Lung (tissue), 12 donors: ENCODE results near the gene NFAM1. TPM values are rescaled to one million over a fixed set of nuclear protein-coding genes. Genes with fewer than 3 reads are reported as not detected.

Source experiments
- ATAC-seq: fragments of 200-7000 bp; cut with Tn5 transposase; one replicate; pipeline ENCODE4 v1.9.1; 2020; ENCODE audit warnings: moderate number of reproducible peaks; ENCODE audit not compliant: insufficient read depth, low FRiP score
- DNase-seq, 3 donors: peaks; one replicate each; pipeline ENCODE4 v3.0.0-alpha.2; 2013 to 2017
- H3K27ac ChIP-seq, 2 donors: one replicate each; pipeline ENCODE4 v1.5.1; 2013; ENCODE audit warnings: mild to moderate bottlenecking in 2 of 2, moderate library complexity in 2 of 2, control low read depth in 1 of 2, inconsistent platforms in 1 of 2, low read depth in 1 of 2, low read length in 1 of 2
- H3K27me3 ChIP-seq, 3 donors: one replicate each; pipeline ENCODE4 v1.5.1; 2013; ENCODE audit warnings: low read length in 2 of 3; ENCODE audit not compliant: control insufficient read depth in 3 of 3, insufficient read depth in 3 of 3
- H3K36me3 ChIP-seq, 4 donors: one replicate each; pipeline ENCODE4 v1.5.1; 2013; ENCODE audit warnings: low read length in 4 of 4, mild to moderate bottlenecking in 1 of 4, moderate library complexity in 1 of 4; ENCODE audit not compliant: control insufficient read depth in 4 of 4, insufficient read depth in 4 of 4
- H3K4me1 ChIP-seq, 5 donors: one replicate each; pipeline ENCODE4 v1.5.1; 2013; ENCODE audit warnings: low read length in 5 of 5, mild to moderate bottlenecking in 2 of 5, moderate library complexity in 1 of 5; ENCODE audit not compliant: control insufficient read depth in 5 of 5, insufficient read depth in 5 of 5
- H3K4me3 ChIP-seq: one replicate; pipeline ENCODE4 v1.5.1; 2013; ENCODE audit warnings: mild to moderate bottlenecking, control low read depth, moderate library complexity
- H3K9ac ChIP-seq, 2 donors: one replicate each; pipeline ENCODE4 v1.5.1; 2013; ENCODE audit warnings: low read length in 2 of 2, control low read depth in 1 of 2; ENCODE audit not compliant: insufficient read depth in 1 of 2
- H3K9me3 ChIP-seq, 4 donors: one replicate each; pipeline ENCODE4 v1.5.1; 2013; ENCODE audit warnings: low read length in 3 of 4, mild to moderate bottlenecking in 1 of 4, moderate library complexity in 1 of 4; ENCODE audit not compliant: control insufficient read depth in 4 of 4, insufficient read depth in 3 of 4
- WGBS, 2 donors: extraction: QIAGEN DNeasy Blood & Tissue Kit; methylation state at CpG; one replicate each; pipeline ENCODE4 v1.1.7; 2013; 5-methylcytosine and 5-hydroxymethylcytosine counted together
- polyA plus RNA-seq, 2 donors: library from polyadenylated mRNA; stranded (reverse); fragments of 200-250 nt; gene quantifications; one replicate each; pipeline ENCODE4 v1.2.1, GENCODE V29; 2013
- total RNA-seq, 2 donors: library from RNA; depleted of rRNA in 1 of 2; stranded (reverse); fragments of >200 nt in 1 of 2; gene quantifications; one replicate each; pipeline ENCODE4 v1.2.1, GENCODE V29; 2014 to 2021
- TF ChIP-seq, protein P1 (sequence below): IDR thresholded peaks from 2 replicates; pipeline ENCODE4 v1.5.1; 2012; ENCODE audit warnings: mild to moderate bottlenecking; ENCODE audit errors: control extremely low read depth, extremely low read depth
- donor health status: control.
- donor health status: control.
- donor health status: Bipolar disorder and iron deficiency.
- donor health status: healthy.
- donor health status: DM: yes; HTN: yes; CAD: no.

NFAM1 gene
- total and polyA plus RNA-seq, 4 donors: 2.2 to 24.6 (median 9.0) TPM

DNA sequence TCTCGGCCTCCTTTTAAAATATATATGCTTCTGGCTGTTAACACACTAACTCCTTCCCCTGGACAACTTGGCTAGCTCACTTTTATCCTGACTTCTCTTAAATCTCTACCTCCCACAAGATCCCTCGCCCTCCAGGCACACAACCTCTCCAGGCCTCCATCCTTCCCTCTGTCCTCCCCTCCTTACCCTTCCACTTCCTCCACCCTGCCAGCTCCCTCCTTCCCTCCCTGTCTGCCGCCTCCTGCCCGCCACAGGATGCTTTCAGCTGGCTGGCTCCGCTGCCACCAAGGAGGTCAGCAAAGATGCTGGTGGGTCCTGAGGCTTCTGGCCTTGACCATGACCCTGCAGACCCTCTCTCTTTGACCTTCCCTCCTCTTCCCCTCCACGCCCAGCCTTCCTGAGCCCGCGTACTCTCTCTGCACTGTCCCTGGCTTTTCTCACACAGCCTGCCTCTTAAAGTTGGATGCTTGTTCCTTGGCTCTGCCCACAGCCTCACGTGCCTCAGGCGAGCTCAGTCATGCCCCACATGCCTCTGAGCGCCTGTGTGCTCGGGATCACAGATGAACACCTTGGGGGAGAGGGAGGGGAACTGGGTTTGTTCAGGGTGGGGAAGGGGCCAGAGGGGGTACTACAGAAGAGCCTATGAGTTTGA lies 6.7 kb downstream of the NFAM1 start:
- no peak overlapping the region for H3K9ac ChIP-seq
- no peaks in the 10 kb centered on the region for H3K36me3 ChIP-seq
- peaks cover 0 to under 1% (median 0%) of the 10 kb centered on the region in 5 donors for H3K4me1 ChIP-seq
- ATAC-seq (no peak), DNase-seq (no peak)
- H3K4me3 ChIP-seq: no peak overlapping the region
- TF ChIP-seq, protein P1, sequence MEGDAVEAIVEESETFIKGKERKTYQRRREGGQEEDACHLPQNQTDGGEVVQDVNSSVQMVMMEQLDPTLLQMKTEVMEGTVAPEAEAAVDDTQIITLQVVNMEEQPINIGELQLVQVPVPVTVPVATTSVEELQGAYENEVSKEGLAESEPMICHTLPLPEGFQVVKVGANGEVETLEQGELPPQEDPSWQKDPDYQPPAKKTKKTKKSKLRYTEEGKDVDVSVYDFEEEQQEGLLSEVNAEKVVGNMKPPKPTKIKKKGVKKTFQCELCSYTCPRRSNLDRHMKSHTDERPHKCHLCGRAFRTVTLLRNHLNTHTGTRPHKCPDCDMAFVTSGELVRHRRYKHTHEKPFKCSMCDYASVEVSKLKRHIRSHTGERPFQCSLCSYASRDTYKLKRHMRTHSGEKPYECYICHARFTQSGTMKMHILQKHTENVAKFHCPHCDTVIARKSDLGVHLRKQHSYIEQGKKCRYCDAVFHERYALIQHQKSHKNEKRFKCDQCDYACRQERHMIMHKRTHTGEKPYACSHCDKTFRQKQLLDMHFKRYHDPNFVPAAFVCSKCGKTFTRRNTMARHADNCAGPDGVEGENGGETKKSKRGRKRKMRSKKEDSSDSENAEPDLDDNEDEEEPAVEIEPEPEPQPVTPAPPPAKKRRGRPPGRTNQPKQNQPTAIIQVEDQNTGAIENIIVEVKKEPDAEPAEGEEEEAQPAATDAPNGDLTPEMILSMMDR: no peak
- no peak overlapping the region for H3K27ac ChIP-seq
- 78 to 81% methylated on average over 12 of the region's 12 CpGs for WGBS, 2 donors
- no peaks in the 10 kb centered on the region for H3K9me3 ChIP-seq
- peaks cover 0 to 3% (median 0%) of the 10 kb centered on the region in 3 donors for H3K27me3 ChIP-seq

DNA sequence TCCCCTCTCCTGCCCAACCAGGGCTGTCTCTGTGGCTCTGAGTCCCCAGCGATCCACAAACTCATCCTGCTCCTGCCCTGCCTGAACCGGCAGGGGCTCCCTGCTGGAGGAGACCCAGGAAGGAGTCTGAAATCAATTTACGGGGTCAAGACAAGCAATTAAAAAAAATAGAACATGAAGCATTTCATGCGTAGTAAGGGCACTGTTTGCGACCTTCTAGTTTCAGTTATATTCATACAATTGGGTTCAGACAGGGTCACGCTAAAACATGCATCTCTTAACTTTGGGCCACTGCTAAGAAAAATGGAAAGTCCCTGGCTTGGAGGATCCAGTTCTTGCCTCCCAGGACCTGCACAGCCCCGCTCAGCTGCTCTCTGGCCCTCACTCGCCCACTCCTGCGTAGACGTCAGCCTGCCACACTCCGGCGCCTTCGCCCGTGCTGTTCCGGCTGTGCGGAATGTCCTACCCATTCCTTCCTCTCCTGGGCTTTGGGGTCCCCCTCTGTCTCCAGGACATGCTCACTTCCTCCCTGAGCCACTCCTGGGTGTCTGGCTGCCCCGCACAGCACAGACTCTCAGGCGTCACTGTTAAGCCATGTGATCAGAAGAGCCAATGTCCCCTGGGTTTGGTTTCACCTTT lies 12.8 kb downstream of the NFAM1 start:
- Histone ChIP-seq H3K9ac (no peak overlapping the region), H3K27ac (no peak overlapping the region), H3K27me3 (no peaks in the 10 kb centered on the region), H3K36me3 (no peaks in the 10 kb centered on the region), H3K9me3 (no peaks in the 10 kb centered on the region), H3K4me1 (peaks cover 0 to 8% (median 0%) of the 10 kb centered on the region in 5 donors), H3K4me3 (no peak overlapping the region)
- ATAC-seq (no peak), DNase-seq (no peak)
- TF ChIP-seq, protein P1: no peak
- WGBS, 2 donors: 63 to 69% methylated on average over 18 of the region's 18 CpGs

DNA sequence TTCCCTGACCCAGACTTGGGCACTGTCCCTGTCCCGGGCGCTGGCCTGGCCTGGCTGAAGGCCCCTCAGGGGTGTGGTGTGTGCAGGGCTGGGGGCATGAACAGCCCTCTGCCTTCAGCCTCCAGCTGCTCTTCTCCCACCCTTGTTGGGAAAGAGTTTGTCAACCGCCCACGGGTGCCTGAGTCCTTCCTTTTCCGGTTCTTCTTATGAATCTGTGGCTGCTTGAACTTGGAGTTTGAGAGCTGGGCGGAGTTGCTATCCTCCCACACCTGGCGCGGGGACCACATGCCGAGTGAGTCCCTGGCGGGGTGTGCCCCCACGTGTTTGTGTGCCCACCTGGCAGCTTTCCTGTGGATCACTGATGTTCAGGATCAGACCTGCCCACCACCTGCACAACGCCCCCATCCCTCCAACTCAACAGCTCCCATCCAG lies 13.4 kb downstream of the NFAM1 start:
- no peak overlapping the region for H3K4me3 ChIP-seq
- no peak overlapping the region for H3K9ac ChIP-seq
- no peaks in the 10 kb centered on the region for H3K27me3 ChIP-seq
- H3K27ac ChIP-seq: no peak overlapping the region
- ATAC-seq: no peak
- H3K4me1 ChIP-seq: peaks cover 0 to 8% (median 0%) of the 10 kb centered on the region in 5 donors
- TF ChIP-seq, protein P1: no peak
- 33 to 52% methylated on average over 12 of the region's 12 CpGs for WGBS, 2 donors
- H3K36me3 ChIP-seq: no peaks in the 10 kb centered on the region
- DNase-seq: no peak
- no peaks in the 10 kb centered on the region for H3K9me3 ChIP-seq
